ENCODE results near the gene CLDN1.

DNA sequence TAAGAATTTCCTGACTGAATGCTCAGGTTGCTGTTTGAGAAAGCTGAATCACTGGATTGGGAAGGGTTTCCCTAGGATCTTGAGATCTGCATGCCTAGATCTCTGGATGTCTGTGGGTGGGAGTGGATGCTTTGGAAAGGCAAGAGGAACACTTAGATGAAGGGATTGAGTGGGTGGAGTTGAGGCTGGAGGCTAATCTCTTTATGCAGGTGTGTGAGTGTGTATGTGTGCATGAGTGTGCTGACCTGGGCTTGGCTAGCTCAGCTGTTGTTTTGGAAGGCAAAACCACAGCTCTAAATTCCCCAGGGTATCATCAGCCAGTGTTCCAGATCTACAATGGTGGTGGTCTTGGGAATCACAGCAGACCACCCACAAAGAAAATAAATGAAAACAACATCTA lies 60.5 kb downstream of the CLDN1 start:
- no peak for TF ChIP-seq MXI1 (IDR thresholded peaks at IDR 0.05; ENCODE audit: borderline replicate concordance, low read depth, low read length)
- TF ChIP-seq, protein P1, sequence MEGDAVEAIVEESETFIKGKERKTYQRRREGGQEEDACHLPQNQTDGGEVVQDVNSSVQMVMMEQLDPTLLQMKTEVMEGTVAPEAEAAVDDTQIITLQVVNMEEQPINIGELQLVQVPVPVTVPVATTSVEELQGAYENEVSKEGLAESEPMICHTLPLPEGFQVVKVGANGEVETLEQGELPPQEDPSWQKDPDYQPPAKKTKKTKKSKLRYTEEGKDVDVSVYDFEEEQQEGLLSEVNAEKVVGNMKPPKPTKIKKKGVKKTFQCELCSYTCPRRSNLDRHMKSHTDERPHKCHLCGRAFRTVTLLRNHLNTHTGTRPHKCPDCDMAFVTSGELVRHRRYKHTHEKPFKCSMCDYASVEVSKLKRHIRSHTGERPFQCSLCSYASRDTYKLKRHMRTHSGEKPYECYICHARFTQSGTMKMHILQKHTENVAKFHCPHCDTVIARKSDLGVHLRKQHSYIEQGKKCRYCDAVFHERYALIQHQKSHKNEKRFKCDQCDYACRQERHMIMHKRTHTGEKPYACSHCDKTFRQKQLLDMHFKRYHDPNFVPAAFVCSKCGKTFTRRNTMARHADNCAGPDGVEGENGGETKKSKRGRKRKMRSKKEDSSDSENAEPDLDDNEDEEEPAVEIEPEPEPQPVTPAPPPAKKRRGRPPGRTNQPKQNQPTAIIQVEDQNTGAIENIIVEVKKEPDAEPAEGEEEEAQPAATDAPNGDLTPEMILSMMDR (conservative IDR thresholded peaks at IDR 0.05; ENCODE audit: low read depth, low read length), result no peak

Measured in IMR-90 (cell line).